ENCODE results near the gene TIGD6. TPM values are rescaled to one million over a fixed set of nuclear protein-coding genes. Genes with fewer than 3 reads are reported as not detected.

The TIGD6 gene
- total and polyA plus RNA-seq, 9 of the 15 experiments (the other 6 are each of a cell fraction or from before 2014, with no cell fraction given) = 1.8 to 6.3 (median 3.9) TPM

DNA sequence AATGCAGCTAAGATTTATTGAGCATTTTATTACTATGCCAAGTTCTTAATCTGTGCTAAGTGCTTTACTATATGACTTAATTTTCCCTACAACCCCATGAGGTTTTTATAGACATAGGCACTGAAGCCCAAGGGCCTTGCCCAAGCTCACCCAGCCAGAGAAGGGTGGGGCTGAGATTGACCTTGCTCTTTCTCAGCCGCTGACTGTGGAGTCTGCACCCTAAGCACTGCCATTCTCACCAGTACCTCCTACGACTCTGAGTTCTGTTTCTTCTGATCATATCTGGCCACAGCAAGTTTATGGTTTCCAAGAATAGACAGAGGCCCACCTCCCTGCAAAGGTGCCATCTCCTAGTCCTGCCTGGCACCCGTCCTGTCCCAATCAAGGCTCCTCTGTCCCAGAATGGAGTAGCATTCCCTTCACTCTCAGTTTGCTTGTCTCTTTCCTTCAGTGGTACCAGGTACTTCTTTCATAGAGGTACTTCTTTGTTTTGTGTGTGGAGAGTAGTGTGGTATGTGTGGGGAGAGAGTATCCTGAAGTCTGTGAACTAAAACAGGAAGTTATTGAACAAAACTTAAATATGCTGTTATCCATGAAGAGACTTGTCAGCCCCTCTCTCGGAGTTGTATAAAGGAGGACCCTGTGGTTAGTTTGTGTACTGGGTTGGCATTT, 43.3 kb upstream of the TIGD6 start:
- in situ Hi-C loops (cut with MboI) (no loop called here), intact Hi-C loops (cut with micrococcal nuclease) (no loop called here)
- DNase-seq (ENCODE audit: extremely low read depth in 1 of 4, low spot score in 3 of 4) (no peak), ATAC-seq (peak; percentile 37; the same call in 2 of the 3 replicates), FAIRE-seq (no peak)
- Histone ChIP-seq H3K36me3 (ENCODE audit: control insufficient read depth, insufficient read depth, low read length) (peaks cover 91% of the 10 kb centered on the region), H3K9me3 (replicated peaks; ENCODE audit: control insufficient read depth, insufficient read depth, low read depth, low read length) (no peaks in the 10 kb centered on the region), H3K4me1 (replicated peaks in 1 of 2; ENCODE audit: control insufficient read depth in 2 of 2, insufficient read depth in 2 of 2, low read length in 2 of 2) (peaks cover 4 to 17% of the 10 kb centered on the region in 2 experiments; a peak in 4 of 5 replicates), H3K79me2 (ENCODE audit: control insufficient read depth, insufficient read depth, low read length) (no peaks in the 10 kb centered on the region), H3K27me3 (ENCODE audit: control insufficient read depth in 2 of 2, insufficient read depth in 2 of 2, low read length in 2 of 2) (no peaks in the 10 kb centered on the region), H4K20me1 (replicated peaks; ENCODE audit: control insufficient read depth, insufficient read depth, low read length) (no peaks in the 10 kb centered on the region), H3K9me1 (ENCODE audit: control insufficient read depth, insufficient read depth, low read length) (peaks cover 3% of the 10 kb centered on the region), H3K27ac (ENCODE audit: extremely low read depth, low read depth, low read length) (0 out of 3 replicates have a peak overlapping the region, but pooled peaks have one; percentile 3), H3K4me3 (no peak overlapping the region), H3K4me2 (ENCODE audit: insufficient read depth, low read length) (no peak overlapping the region), H3K9ac (ENCODE audit: insufficient read depth in 1 of 2, low read depth in 2 of 2, low read length in 2 of 2) (peak overlapping the region in 1 of 2 experiments; percentile 60; a peak in 1 of 4 replicates), H2AFZ (ENCODE audit: low read depth, low read length) (no peak overlapping the region)
- 0 out of 2 replicates have a peak, but pooled peaks have one; percentile 23 for TF ChIP-seq ZNF175 (CRISPR knock-in tag; IDR thresholded peaks at IDR 0.05; ENCODE audit: low read depth)
- no peak for TF ChIP-seq ZC3H4 (CRISPR knock-in tag; IDR thresholded peaks at IDR 0.05; ENCODE audit: borderline replicate concordance)
- no peak for TF ChIP-seq KHSRP (IDR thresholded peaks at IDR 0.05)
- TF ChIP-seq ETV6 (IDR thresholded peaks at IDR 0.05; ENCODE audit: borderline replicate concordance in 1 of 2, low read depth in 2 of 2, low read length in 1 of 2) = no peak
- no peak for TF ChIP-seq ETV6 (CRISPR knock-in tag; IDR thresholded peaks at IDR 0.05; ENCODE audit: borderline replicate concordance)
- no peak for TF ChIP-seq SRSF7 (optimal IDR thresholded peaks at IDR 0.05; ENCODE audit: low read depth, low read length)
- WGBS (ENCODE audit: insufficient coverage, low coverage, missing lambda C conversion rate) = 32% methylated on average over 4 of the region's 4 CpGs
- POLR2A ChIA-PET = interaction anchor here (1.1 kb wide), 1 partner anchor 16 kb away, joined by 4 read pairs; no protein-coding TSS in a partner anchor
- BruUV-seq (replicated peaks) = no TSS peak
- CTCF ChIA-PET (ENCODE audit: low intra/inter-chr PET ratio) = no interaction called here
